ENCODE results near the gene ACSM2B.
"Not testable (repeated sequence)": the region's sequence is repeated elsewhere in the genome, so short reads cannot be mapped to it uniquely, and the experiment has no call there.

Gene ACSM2B

DNA sequence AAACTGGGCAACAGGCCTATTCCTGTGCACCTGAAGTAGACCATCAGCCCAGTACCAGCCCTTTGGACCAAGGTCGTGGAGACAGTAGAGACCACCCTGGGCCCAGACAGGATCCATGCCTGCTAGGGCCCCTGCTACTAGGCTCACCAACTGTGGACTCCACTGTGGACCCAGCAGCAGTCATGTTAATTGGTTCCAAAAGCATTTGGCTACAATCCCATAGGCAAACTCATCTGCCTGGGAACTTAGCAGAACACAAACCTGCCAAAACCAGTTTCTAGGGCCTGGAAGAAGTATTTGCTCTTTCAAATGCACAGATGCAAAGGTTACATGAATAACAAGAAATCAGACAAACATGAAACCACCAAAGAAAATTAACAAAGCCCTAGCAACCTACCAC is 71.7 kb downstream of the ACSM2B start:
- Histone ChIP-seq H3K4me1 (ENCODE audit: control insufficient read depth, low read length) (no peaks in the 10 kb centered on the region), H3K79me2 (ENCODE audit: control insufficient read depth, low read length) (no peaks in the 10 kb centered on the region), H3K9me3 (ENCODE audit: control insufficient read depth, insufficient read depth, low read length) (peaks cover 9% of the 10 kb centered on the region; the same call in 1 of the 2 replicates), H3K27ac (ENCODE audit: low read depth, low read length) (no peak overlapping the region), H3F3A (ENCODE audit: control insufficient read depth, insufficient read depth) (no peaks in the 10 kb centered on the region), H3K4me2 (ENCODE audit: low read length) (no peak overlapping the region), H3K9me2 (replicated peaks; ENCODE audit: control insufficient read depth, low read length) (no peaks in the 10 kb centered on the region), H3K36me3 (ENCODE audit: control insufficient read depth, low read length) (no peaks in the 10 kb centered on the region), H3K4me3 (ENCODE audit: low read length) (no peak overlapping the region), H4K20me1 (ENCODE audit: control insufficient read depth, insufficient read depth, low read depth, low read length) (no peaks in the 10 kb centered on the region), H3K27me3 (ENCODE audit: control insufficient read depth, low read length) (no peaks in the 10 kb centered on the region)
- TF ChIP-seq, protein P1, sequence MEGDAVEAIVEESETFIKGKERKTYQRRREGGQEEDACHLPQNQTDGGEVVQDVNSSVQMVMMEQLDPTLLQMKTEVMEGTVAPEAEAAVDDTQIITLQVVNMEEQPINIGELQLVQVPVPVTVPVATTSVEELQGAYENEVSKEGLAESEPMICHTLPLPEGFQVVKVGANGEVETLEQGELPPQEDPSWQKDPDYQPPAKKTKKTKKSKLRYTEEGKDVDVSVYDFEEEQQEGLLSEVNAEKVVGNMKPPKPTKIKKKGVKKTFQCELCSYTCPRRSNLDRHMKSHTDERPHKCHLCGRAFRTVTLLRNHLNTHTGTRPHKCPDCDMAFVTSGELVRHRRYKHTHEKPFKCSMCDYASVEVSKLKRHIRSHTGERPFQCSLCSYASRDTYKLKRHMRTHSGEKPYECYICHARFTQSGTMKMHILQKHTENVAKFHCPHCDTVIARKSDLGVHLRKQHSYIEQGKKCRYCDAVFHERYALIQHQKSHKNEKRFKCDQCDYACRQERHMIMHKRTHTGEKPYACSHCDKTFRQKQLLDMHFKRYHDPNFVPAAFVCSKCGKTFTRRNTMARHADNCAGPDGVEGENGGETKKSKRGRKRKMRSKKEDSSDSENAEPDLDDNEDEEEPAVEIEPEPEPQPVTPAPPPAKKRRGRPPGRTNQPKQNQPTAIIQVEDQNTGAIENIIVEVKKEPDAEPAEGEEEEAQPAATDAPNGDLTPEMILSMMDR (IDR thresholded peaks at IDR 0.05; ENCODE audit: low read depth, low read length, poor library complexity, severe bottlenecking): no peak
- TF ChIP-seq EZH2phosphoT487 (IDR thresholded peaks at IDR 0.05; ENCODE audit: borderline replicate concordance, low read length): no peak

DNA sequence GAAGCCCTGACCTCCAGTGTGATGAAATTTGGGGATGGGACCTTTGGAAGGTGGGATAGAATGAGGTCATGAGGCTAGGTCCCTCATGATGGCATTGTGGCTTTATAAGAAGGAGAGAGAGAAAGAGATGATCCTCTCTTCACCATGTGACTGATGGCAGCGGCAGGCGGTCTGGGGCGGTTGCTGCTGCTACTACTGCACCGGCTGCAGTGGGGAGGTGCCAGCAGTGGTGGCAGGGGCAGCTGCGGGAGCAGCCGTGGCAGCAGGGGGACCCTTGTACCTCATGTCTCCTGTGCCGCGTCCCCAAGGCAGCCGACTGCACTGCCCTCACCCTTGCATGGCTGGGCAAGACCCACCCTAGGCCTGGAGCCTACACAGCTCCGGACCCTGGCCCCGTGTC is 84.7 kb downstream of the ACSM2B start:
- H3K4me3 ChIP-seq (ENCODE audit: low read length): not testable (repeated sequence)

DNA sequence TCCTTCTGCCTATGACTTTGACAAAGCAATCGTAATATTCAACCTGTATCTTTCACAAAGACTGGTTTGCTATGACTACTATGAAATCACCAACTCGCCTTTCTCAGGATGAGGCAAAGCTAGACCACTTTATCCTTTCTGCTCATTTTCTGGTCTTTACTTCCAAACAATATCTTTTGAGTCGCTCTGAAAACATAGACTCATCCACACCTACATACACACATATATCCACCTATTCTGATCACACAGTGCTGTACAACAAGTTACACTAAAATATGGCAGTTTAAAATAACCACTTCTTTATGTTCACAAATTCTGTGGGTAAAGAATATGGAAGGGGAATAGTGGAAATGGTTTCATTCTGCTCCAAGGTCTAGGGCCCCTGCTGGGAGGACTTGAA is 85.2 kb downstream of the ACSM2B start:
- not testable (repeated sequence) for H3K4me2 ChIP-seq (ENCODE audit: low read length); H3K27me3 ChIP-seq (ENCODE audit: control insufficient read depth, low read length); H3K4me3 ChIP-seq (ENCODE audit: low read length); H3K4me1 ChIP-seq (ENCODE audit: control insufficient read depth, low read length); H4K20me1 ChIP-seq (ENCODE audit: control insufficient read depth, insufficient read depth, low read depth, low read length); H3K36me3 ChIP-seq (ENCODE audit: control insufficient read depth, low read length); H3K9me3 ChIP-seq (ENCODE audit: control insufficient read depth, insufficient read depth, low read length); H3K9me2 ChIP-seq (replicated peaks; ENCODE audit: control insufficient read depth, low read length); H3K27ac ChIP-seq (ENCODE audit: low read depth, low read length); H3K79me2 ChIP-seq (ENCODE audit: control insufficient read depth, low read length); H3F3A ChIP-seq (ENCODE audit: control insufficient read depth, insufficient read depth)

More for the DNA sequence above, 84.7 kb downstream of the ACSM2B start:
- H3K36me3 ChIP-seq (ENCODE audit: control insufficient read depth, low read length); H3K79me2 ChIP-seq (ENCODE audit: control insufficient read depth, low read length); H3F3A ChIP-seq (ENCODE audit: control insufficient read depth, insufficient read depth); H3K4me2 ChIP-seq (ENCODE audit: low read length); H3K27me3 ChIP-seq (ENCODE audit: control insufficient read depth, low read length); H3K9me3 ChIP-seq (ENCODE audit: control insufficient read depth, insufficient read depth, low read length); H3K27ac ChIP-seq (ENCODE audit: low read depth, low read length); H3K9me2 ChIP-seq (replicated peaks; ENCODE audit: control insufficient read depth, low read length); H4K20me1 ChIP-seq (ENCODE audit: control insufficient read depth, insufficient read depth, low read depth, low read length); H3K4me1 ChIP-seq (ENCODE audit: control insufficient read depth, low read length): not testable (repeated sequence)
